ENCODE data around the gene PARM1. TPM values are rescaled to one million over a fixed set of nuclear protein-coding genes. Genes with fewer than 3 reads are reported as not detected.

The PARM1 gene
- total and polyA plus RNA-seq, 2 experiments from 2014 or later: 4.9 to 10.4 TPM

GRCh38 chr4:75042601-75043208 is 109.8 kb downstream of the PARM1 start:
- Histone ChIP-seq H3F3A (replicated peaks; ENCODE audit: low read depth) (no peaks in the 10 kb centered on the region), H3K36me3 (ENCODE audit: insufficient read depth) (no peaks in the 10 kb centered on the region), H3K27ac (ENCODE audit: low read depth) (no peak overlapping the region), H3K27me3 (ENCODE audit: insufficient read depth) (no peaks in the 10 kb centered on the region), H2AFZ (no peak overlapping the region), H3K4me2 (no peak overlapping the region), H3K4me1 (ENCODE audit: insufficient read depth) (no peaks in the 10 kb centered on the region), H3K9me2 (ENCODE audit: insufficient read depth) (peaks cover 8% of the 10 kb centered on the region), H4K20me1 (replicated peaks; ENCODE audit: insufficient read depth) (no peaks in the 10 kb centered on the region), H3K79me2 (replicated peaks; ENCODE audit: insufficient read depth) (no peaks in the 10 kb centered on the region), H3K4me3 (no peak overlapping the region)
- DNase-seq (ENCODE audit: low spot score) (no peak), ATAC-seq (no peak)
- Mint-ChIP-seq H3K36me3 (ENCODE audit: low read depth) (no peaks in the 10 kb centered on the region; the same call in 2 of the 3 replicates), H3K27me3 (ENCODE audit: insufficient read depth, low read depth, poor library complexity) (peaks cover 4% of the 10 kb centered on the region), H3K4me1 (peaks cover 8% of the 10 kb centered on the region; the same call in 2 of the 3 replicates), H3K27ac (no peak overlapping the region; the same call in 1 of the 2 replicates), H3K4me3 (no peak overlapping the region), H3K9me3 (no peaks in the 10 kb centered on the region; the same call in 2 of the 3 replicates)
- TF ChIP-seq JUNB (IDR thresholded peaks at IDR 0.05; ENCODE audit: unreplicated experiment) (no peak), POLR2AphosphoS5 (IDR thresholded peaks at IDR 0.05; ENCODE audit: low read depth) (no peak), EZH2 (IDR thresholded peaks at IDR 0.05; ENCODE audit: low read depth, unreplicated experiment) (no peak), CREB1 (CRISPR knock-in tag; IDR thresholded peaks at IDR 0.05; ENCODE audit: low read depth) (no peak), ZNF114 (CRISPR knock-in tag; IDR thresholded peaks at IDR 0.05) (no peak), NANOG (IDR thresholded peaks at IDR 0.05; ENCODE audit: borderline replicate concordance) (no peak), ZNF331 (CRISPR knock-in tag; IDR thresholded peaks at IDR 0.05; ENCODE audit: low read depth) (no peak), CTCF (conservative IDR thresholded peaks at IDR 0.05; ENCODE audit: low read depth in 2 of 2) (no peak), ETS1 (IDR thresholded peaks at IDR 0.05) (no peak), REST (IDR thresholded peaks at IDR 0.05; ENCODE audit: unreplicated experiment) (no peak), STAT1 (IDR thresholded peaks at IDR 0.05; ENCODE audit: unreplicated experiment) (no peak), EZH2phosphoT487 (IDR thresholded peaks at IDR 0.05; ENCODE audit: unreplicated experiment) (no peak)
- TF ChIP-seq, protein P1, sequence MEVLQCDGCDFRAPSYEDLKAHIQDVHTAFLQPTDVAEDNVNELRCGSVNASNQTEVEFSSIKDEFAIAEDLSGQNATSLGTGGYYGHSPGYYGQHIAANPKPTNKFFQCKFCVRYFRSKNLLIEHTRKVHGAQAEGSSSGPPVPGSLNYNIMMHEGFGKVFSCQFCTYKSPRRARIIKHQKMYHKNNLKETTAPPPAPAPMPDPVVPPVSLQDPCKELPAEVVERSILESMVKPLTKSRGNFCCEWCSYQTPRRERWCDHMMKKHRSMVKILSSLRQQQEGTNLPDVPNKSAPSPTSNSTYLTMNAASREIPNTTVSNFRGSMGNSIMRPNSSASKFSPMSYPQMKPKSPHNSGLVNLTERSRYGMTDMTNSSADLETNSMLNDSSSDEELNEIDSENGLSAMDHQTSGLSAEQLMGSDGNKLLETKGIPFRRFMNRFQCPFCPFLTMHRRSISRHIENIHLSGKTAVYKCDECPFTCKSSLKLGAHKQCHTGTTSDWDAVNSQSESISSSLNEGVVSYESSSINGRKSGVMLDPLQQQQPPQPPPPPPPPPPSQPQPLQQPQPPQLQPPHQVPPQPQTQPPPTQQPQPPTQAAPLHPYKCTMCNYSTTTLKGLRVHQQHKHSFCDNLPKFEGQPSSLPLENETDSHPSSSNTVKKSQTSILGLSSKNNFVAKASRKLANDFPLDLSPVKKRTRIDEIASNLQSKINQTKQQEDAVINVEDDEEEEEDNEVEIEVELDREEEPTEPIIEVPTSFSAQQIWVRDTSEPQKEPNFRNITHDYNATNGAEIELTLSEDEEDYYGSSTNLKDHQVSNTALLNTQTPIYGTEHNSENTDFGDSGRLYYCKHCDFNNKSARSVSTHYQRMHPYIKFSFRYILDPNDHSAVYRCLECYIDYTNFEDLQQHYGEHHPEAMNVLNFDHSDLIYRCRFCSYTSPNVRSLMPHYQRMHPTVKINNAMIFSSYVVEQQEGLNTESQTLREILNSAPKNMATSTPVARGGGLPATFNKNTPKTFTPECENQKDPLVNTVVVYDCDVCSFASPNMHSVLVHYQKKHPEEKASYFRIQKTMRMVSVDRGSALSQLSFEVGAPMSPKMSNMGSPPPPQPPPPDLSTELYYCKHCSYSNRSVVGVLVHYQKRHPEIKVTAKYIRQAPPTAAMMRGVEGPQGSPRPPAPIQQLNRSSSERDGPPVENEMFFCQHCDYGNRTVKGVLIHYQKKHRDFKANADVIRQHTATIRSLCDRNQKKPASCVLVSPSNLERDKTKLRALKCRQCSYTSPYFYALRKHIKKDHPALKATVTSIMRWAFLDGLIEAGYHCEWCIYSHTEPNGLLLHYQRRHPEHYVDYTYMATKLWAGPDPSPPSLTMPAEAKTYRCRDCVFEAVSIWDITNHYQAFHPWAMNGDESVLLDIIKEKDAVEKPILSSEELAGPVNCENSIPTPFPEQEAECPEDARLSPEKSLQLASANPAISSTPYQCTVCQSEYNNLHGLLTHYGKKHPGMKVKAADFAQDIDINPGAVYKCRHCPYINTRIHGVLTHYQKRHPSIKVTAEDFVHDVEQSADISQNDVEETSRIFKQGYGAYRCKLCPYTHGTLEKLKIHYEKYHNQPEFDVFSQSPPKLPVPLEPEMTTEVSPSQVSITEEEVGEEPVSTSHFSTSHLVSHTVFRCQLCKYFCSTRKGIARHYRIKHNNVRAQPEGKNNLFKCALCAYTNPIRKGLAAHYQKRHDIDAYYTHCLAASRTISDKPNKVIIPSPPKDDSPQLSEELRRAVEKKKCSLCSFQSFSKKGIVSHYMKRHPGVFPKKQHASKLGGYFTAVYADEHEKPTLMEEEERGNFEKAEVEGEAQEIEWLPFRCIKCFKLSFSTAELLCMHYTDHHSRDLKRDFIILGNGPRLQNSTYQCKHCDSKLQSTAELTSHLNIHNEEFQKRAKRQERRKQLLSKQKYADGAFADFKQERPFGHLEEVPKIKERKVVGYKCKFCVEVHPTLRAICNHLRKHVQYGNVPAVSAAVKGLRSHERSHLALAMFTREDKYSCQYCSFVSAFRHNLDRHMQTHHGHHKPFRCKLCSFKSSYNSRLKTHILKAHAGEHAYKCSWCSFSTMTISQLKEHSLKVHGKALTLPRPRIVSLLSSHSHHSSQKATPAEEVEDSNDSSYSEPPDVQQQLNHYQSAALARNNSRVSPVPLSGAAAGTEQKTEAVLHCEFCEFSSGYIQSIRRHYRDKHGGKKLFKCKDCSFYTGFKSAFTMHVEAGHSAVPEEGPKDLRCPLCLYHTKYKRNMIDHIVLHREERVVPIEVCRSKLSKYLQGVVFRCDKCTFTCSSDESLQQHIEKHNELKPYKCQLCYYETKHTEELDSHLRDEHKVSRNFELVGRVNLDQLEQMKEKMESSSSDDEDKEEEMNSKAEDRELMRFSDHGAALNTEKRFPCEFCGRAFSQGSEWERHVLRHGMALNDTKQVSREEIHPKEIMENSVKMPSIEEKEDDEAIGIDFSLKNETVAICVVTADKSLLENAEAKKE (CRISPR knock-in tag; IDR thresholded peaks at IDR 0.05): no peak
